ENCODE data around the gene GNB3.
A peak's percentile ranks its signal among the peaks of the same experiment; 100 is the strongest.

DNA sequence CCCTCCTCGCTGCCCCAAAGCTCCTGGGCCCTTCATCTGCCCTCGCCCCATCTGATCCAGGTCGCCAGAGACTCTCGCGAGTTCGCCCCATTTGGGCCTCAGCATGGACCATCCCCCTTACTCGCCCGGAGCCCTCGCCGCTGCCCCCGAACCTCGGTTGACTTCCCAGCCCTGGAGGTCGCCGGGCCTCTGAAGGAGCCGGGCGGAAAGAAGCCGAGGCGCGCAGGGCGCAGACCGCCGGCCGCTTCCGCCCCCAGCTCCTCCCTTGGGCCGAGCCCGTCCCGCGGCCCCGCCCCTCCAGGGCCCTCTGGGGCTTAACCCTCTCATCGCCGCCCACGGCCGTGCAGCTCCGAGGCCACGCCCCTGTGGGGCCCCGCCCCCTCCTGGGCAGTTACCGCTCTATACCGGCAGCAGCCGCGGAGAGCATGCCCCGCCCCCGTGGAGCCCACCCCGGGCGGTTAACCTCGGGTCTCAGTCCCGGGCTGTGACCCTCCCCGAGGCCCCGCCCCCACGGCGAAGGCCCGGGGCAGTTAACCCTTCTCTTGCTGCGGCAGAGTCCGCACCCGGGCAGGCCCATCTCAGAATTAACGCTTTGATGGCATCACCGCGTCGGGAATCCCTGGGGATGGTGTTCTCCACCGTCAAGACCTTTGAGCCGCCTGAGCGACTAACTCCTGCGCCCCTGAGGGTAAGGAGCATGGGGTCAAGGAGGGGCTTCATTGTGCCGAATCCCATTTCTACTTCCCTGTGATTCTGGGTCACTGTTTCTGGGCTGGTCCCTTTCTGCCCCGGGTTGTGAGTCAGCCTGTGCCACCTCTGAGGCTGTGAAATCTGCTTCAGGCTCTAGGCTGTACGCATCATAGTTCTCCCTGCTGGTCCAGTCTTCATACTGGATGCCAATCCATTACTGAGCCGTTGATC is 32.6 kb downstream of the GNB3 start, which contains the start of gene SPSB2:
- TF ChIP-seq POLR2AphosphoS5 (IDR thresholded peaks at IDR 0.05; ENCODE audit: low read depth) (no peak), CTCF (IDR thresholded peaks at IDR 0.05; ENCODE audit: insufficient read depth, low read length) (no peak), GABPA (IDR thresholded peaks at IDR 0.05; ENCODE audit: low read depth) (peak; percentile 77), REST (IDR thresholded peaks at IDR 0.05; ENCODE audit: insufficient replicate concordance, low read depth) (no peak), SPI1 (IDR thresholded peaks at IDR 0.05; ENCODE audit: borderline replicate concordance, low read depth) (peak; percentile 32; the same call in 1 of the 2 replicates)
